CD14-positive monocyte (primary cell): ENCODE results near the gene NCBP3. TPM values are rescaled to one million over a fixed set of nuclear protein-coding genes. Genes with fewer than 3 reads are reported as not detected.
A peak's percentile ranks its signal among the peaks of the same experiment; 100 is the strongest.

Source experiments
- DNase-seq, 3 donors: peaks; one replicate each; pipeline ENCODE4 v3.0.0-alpha.2; 2011 to 2022
- H2AFZ ChIP-seq: 2 replicates; pipeline ENCODE4 v1.6.0; 2012; ENCODE audit warnings: mild to moderate bottlenecking, low read depth, low read length, inconsistent platforms; ENCODE audit not compliant: insufficient read depth, poor library complexity, severe bottlenecking
- H3K27ac ChIP-seq, 2 donors: 1 replicate in 1 of 2; 2 replicates in 1 of 2; pipeline ENCODE4 v1.5.1; 2012 to 2013; ENCODE audit warnings: low read length in 2 of 2, control low read depth in 1 of 2, inconsistent platforms in 1 of 2, low read depth in 1 of 2, mild to moderate bottlenecking in 1 of 2
- H3K27me3 ChIP-seq, 2 donors: one replicate each; pipeline versions ENCODE4 v1.6.0 to v1.6.1; 2011 to 2013; ENCODE audit warnings: low read length in 2 of 2; ENCODE audit not compliant: control insufficient read depth in 2 of 2, insufficient read depth in 2 of 2
- H3K36me3 ChIP-seq, 2 donors: replicated peaks in 1 of 2; 1 replicate in 1 of 2; 2 replicates in 1 of 2; pipeline versions ENCODE4 v1.5.1 to v1.6.1; 2012 to 2013; ENCODE audit warnings: low read length in 2 of 2, control low read depth in 1 of 2, inconsistent platforms in 1 of 2, mild to moderate bottlenecking in 1 of 2; ENCODE audit not compliant: insufficient read depth in 2 of 2, control insufficient read depth in 1 of 2
- H3K4me1 ChIP-seq, 2 donors: 1 replicate in 1 of 2; 2 replicates in 1 of 2; pipeline versions ENCODE4 v1.5.1 to v1.6.1; 2012 to 2013; ENCODE audit warnings: low read length in 2 of 2, control low read depth in 1 of 2, inconsistent platforms in 1 of 2, mild to moderate bottlenecking in 1 of 2, moderate library complexity in 1 of 2; ENCODE audit not compliant: insufficient read depth in 2 of 2, control insufficient read depth in 1 of 2
- H3K4me2 ChIP-seq: replicated peaks from 2 replicates; pipeline ENCODE3; 2012; ENCODE audit warnings: low read length, moderate library complexity, mild to moderate bottlenecking; ENCODE audit not compliant: poor library complexity, severe bottlenecking; ENCODE audit errors: extremely low read depth
- H3K4me3 ChIP-seq, 3 experiments: fragments of 200-600 bp in 1 of 3; sonication (generic) in 1 of 3; replicated peaks in 1 of 3; 1 replicate in 2 of 3; 2 replicates in 1 of 3; pipeline ENCODE4 v1.5.1; 2011 to 2013; ENCODE audit warnings: low read length in 3 of 3, mild to moderate bottlenecking in 3 of 3, control low read depth in 2 of 3, low read depth in 2 of 3, inconsistent platforms in 1 of 3, moderate library complexity in 1 of 3
- H3K79me2 ChIP-seq: 2 replicates; pipeline ENCODE4 v1.6.0; 2012; ENCODE audit warnings: mild to moderate bottlenecking, control low read depth, inconsistent platforms, low read length, moderate library complexity; ENCODE audit not compliant: insufficient read depth
- H3K9ac ChIP-seq: 2 replicates; pipeline ENCODE4 v1.6.0; 2017; ENCODE audit warnings: low read length, mild to moderate bottlenecking; ENCODE audit not compliant: insufficient read depth, poor library complexity, severe bottlenecking
- H3K9me3 ChIP-seq, 2 donors: replicated peaks in 1 of 2; 1 replicate in 1 of 2; 2 replicates in 1 of 2; pipeline versions ENCODE4 v1.5.1 to v1.6.1; 2012 to 2013; ENCODE audit warnings: low read length in 2 of 2, control low read depth in 1 of 2; ENCODE audit not compliant: control insufficient read depth in 1 of 2, insufficient read depth in 1 of 2
- H4K20me1 ChIP-seq: 2 replicates; pipeline ENCODE4 v1.6.0; 2012; ENCODE audit warnings: mild to moderate bottlenecking, low read length, control low read depth, moderate library complexity; ENCODE audit not compliant: insufficient read depth
- H3K27ac Mint-ChIP-seq, 7 donors: one replicate each; pipeline ENCODE4 v1.8.0; 2020; ENCODE audit warnings: mild to moderate bottlenecking in 7 of 7, mixed read lengths in 7 of 7, moderate library complexity in 6 of 7, inconsistent platforms in 2 of 7
- H3K27me3 Mint-ChIP-seq, 3 donors: one replicate each; pipeline ENCODE4 v1.8.0; 2021 to 2022; ENCODE audit warnings: low read depth in 3 of 3, mild to moderate bottlenecking in 3 of 3, mixed read lengths in 3 of 3, moderate library complexity in 3 of 3, inconsistent platforms in 1 of 3
- H3K36me3 Mint-ChIP-seq, 2 donors: one replicate each; pipeline ENCODE4 v1.8.0; 2020; ENCODE audit warnings: mixed read lengths in 2 of 2, inconsistent platforms in 1 of 2, mild to moderate bottlenecking in 1 of 2
- H3K4me1 Mint-ChIP-seq: one replicate; pipeline ENCODE4 v1.8.0; 2020; ENCODE audit warnings: mild to moderate bottlenecking, mixed read lengths
- H3K4me3 Mint-ChIP-seq, 2 donors: one replicate each; pipeline ENCODE4 v1.8.0; 2020; ENCODE audit warnings: mild to moderate bottlenecking in 2 of 2, mixed read lengths in 2 of 2, moderate library complexity in 1 of 2
- H3K9me3 Mint-ChIP-seq, 7 donors: one replicate each; pipeline ENCODE4 v1.8.0; 2020 to 2022; ENCODE audit warnings: mixed read lengths in 7 of 7, mild to moderate bottlenecking in 6 of 7, moderate library complexity in 6 of 7, inconsistent platforms in 2 of 7
- CTCF ChIP-seq: fragments of 200-600 bp; IDR thresholded peaks from one replicate; pipeline ENCODE4 v1.8.0; 2022; ENCODE audit warnings: antibody characterized with exemption, mild to moderate bottlenecking
- WGBS: methylation state at CpG from one replicate; pipeline ENCODE4 v1.1.5; 2013; ENCODE audit warnings: missing lambda C conversion rate; ENCODE audit not compliant: insufficient coverage; 5-methylcytosine and 5-hydroxymethylcytosine counted together
- intact Hi-C, 2 donors: fragments of 100-400 bp; cut with micrococcal nuclease; formaldehyde crosslinking; loops; one replicate each; pipeline versions ENCODE4 v1.15.0 to v1.15.1; 2023
- polyA plus RNA-seq, 3 donors: library from polyadenylated mRNA; depleted of rRNA in 1 of 3; unstranded in 2 of 3; stranded (reverse) in 1 of 3; fragments of 300-500 nt in 2 of 3; fragments of >200 nt in 1 of 3; fragmentation: Illumina TruSeq in 2 of 3; gene quantifications; 1 replicate in 2 of 3; 2 replicates in 1 of 3; pipeline ENCODE4 v1.2.3, GENCODE V29; 2012 to 2021

The NCBP3 gene
- polyA plus RNA-seq, 3 donors = 4.9 to 19.0 (median 8.5) TPM

- H3K4me3 ChIP-seq = no peak overlapping the region
- 52% methylated on average over 6 of the region's 9 CpGs for WGBS
- H3K36me3 Mint-ChIP-seq = peaks cover 4 to 11% of the 10 kb centered on the region in 2 donors
- H3K9me3 ChIP-seq = no peaks in the 10 kb centered on the region
- H3K4me1 Mint-ChIP-seq = peaks cover 27% of the 10 kb centered on the region
- H3K4me2 ChIP-seq = no peak overlapping the region
- no peaks in the 10 kb centered on the region for H3K27me3 ChIP-seq
- H3K79me2 ChIP-seq = peaks cover 28% of the 10 kb centered on the region
- peak in 2 of 3 donors; percentile 8 to 46 for DNase-seq
- no peak overlapping the region for H3K4me3 Mint-ChIP-seq
- no peak overlapping the region for H3K27ac ChIP-seq
- H3K4me1 ChIP-seq = peaks cover 16 to 20% of the 10 kb centered on the region in 2 donors
- H3K27ac Mint-ChIP-seq = peak overlapping the region in 2 of 7 donors; percentile 57 to 62
- H3K36me3 ChIP-seq = peaks cover 0 to under 1% of the 10 kb centered on the region in 2 donors
- H3K9ac ChIP-seq = no peak overlapping the region
- peaks cover 6 to 13% (median 7%) of the 10 kb centered on the region in 3 donors for H3K27me3 Mint-ChIP-seq
- peaks cover 15% of the 10 kb centered on the region for H4K20me1 ChIP-seq
- H3K9me3 Mint-ChIP-seq = peaks cover 0 to 2% (median 0%) of the 10 kb centered on the region in 7 donors
- peak overlapping the region; percentile 41 for H2AFZ ChIP-seq
- TF ChIP-seq CTCF = no peak
- intact Hi-C loops = loop anchor here (5.0 to 10.0 kb wide), 3 partner anchors 44 to 801 kb away; partner anchors contain the start of gene CAMKK1 (in 2 of the 2)
These were observed 2.3 kb upstream of the NCBP3 start for GRCh38 chr17:3848229-3848835.

GRCh38 chr17:3847165-3847670 is 1.2 kb upstream of the NCBP3 start:
- H3K4me3 ChIP-seq = no peak overlapping the region
- peaks cover 4 to 13% (median 7%) of the 10 kb centered on the region in 3 donors for H3K27me3 Mint-ChIP-seq
- H3K4me1 Mint-ChIP-seq = peaks cover 27% of the 10 kb centered on the region
- H3K79me2 ChIP-seq = peaks cover 39% of the 10 kb centered on the region
- H3K9me3 Mint-ChIP-seq = no peaks in the 10 kb centered on the region
- no peak overlapping the region for H3K27ac ChIP-seq
- intact Hi-C loops = loop anchor here (5.0 to 10.0 kb wide), 3 partner anchors 45 to 800 kb away; partner anchors contain the start of gene CAMKK1 (in 2 of the 2)
- H4K20me1 ChIP-seq = peaks cover 19% of the 10 kb centered on the region
- peaks cover 9 to 22% of the 10 kb centered on the region in 2 donors for H3K36me3 Mint-ChIP-seq
- no peak overlapping the region for H3K4me2 ChIP-seq
- no peak overlapping the region for H3K9ac ChIP-seq
- H2AFZ ChIP-seq = no peak overlapping the region
- no peak for DNase-seq
- peaks cover 16 to 20% of the 10 kb centered on the region in 2 donors for H3K4me1 ChIP-seq
- H3K27ac Mint-ChIP-seq = no peak overlapping the region
- WGBS = 97% methylated on average over 6 of the region's 9 CpGs
- no peaks in the 10 kb centered on the region for H3K27me3 ChIP-seq
- TF ChIP-seq CTCF = no peak
- no peak overlapping the region for H3K4me3 Mint-ChIP-seq
- peaks cover 5 to 12% of the 10 kb centered on the region in 2 donors for H3K36me3 ChIP-seq
- H3K9me3 ChIP-seq = no peaks in the 10 kb centered on the region
